GM19455 (cell line): ENCODE measurements around the gene ME3.

Experiments
- ATAC-seq: cut with Tn5 transposase; IDR thresholded peaks from one replicate; pipeline ENCODE4 v1.9.1; 2021; ENCODE audit not compliant: unreplicated experiment

Gene ME3

DNA sequence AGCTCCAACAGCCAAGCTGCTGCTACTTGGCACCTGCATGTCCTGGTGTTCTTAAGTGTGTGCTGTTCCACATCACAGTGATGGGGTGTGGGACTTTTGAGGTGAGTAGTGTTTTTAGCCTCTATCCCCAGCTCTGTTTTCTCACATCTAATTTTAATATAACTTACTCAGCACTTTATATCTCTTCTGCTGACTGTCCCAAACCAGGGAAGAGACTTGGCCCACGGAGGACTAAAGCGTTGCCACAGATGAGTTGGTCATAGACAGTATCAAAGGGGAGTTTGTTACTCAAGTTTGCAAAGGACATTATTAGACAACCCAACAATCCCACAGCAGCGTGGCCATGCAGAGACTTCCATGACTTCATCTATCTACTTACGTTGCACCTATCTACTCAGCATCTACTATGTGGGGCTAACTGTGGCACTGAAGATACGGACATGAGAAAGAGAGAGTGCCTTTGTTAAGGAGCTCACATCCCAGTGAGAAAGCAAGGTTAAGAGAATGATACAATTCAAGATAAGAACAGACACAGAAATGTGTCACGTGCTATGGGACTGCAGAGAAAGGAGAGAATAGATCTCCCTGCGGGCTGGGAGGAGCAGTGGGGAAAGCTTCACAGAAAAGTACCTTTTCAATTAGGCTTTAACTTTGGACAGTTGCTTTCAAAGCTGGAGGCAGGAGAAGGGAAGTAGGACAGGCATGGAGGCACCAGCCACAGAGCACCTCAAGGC is 82.4 kb downstream of the ME3 start:
- ATAC-seq, result no peak

DNA sequence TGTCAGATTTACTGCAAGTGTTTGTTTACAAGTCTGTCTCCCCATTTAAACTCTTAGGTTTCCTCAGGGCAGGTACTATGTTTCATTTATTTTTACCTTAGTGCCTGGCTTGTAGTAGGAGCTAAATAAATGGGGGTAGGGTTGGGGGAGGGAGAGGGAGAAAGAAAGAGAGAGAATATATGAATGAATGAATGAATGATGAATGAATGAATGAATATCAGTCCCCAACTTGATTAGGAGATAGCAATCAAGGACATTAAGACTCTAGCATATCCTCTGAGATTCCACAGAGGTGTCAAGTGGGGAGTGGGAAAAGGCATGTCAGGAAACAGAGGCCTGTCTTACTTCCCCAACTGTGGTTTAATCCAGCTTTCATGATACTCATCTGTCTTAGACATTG is 83.2 kb downstream of the ME3 start:
- no peak for ATAC-seq

DNA sequence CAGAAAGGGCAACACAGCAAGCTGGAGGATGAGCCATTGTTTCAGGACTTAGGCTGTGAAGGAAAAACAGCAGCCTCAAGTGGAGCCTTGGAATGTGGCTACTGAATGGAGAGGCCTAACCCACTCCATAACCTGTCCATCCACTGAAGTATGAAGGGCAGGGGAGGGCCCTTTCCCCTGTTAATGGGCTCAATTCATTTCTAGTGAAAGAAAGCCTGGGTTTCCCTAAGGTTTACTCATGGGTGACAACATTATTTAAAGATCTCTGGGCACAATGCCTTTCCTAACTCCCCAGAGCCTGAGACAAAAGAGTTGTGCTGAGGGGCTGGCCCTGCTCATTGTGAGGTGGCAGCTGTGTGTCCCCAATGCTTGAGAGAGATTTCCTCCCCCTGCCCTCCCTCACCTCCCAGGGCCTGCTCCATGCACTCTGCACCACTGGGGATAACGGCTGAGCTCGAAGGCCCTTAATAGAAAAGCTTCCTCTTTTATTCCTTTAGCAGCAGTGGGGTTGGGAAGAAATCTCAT is 83.8 kb downstream of the ME3 start:
- ATAC-seq, result no peak

DNA sequence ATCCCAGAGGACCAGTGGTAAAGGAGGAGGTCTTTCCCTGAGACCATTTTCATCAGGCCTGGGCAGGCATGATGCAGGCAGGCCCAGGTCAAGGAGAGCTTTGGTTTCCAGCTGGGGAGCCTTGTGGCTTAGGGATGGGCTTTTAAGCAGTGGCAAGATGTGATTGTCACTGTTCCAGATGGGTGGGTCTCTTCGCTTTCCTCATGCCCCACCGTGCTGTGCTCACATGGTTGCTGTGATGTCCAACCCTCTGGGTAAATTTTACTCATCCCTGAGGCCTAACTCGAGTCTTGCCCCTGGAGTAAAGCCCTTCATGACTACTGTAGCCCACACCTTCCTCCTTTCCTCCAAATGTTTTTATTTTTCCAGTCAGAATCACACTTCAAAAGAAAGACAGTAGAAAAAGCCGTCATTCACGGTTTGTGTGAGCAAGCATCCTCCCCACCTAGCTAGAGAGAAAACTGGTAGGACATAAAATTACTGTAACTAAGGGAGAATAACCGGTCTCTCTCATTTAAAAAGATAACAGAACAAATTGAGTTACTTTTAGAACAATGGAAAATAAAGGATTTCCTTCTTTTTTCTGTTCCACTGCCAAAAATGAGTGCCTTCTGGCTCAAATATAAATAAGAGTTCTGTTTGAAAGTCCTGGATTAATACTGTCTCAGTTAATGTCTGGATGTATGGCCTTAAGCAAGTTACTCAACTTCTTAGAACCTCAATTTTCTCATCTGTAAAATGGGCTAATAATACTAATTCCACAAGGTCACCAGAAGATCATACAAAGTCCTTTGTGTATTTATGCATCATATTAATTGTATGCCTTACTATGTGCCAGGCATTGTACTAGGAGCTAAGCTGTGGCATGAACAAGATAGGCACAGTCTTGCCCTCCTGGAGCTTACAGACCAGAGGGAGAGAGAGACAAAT is 84.9 kb downstream of the ME3 start:
- ATAC-seq, result no peak

DNA sequence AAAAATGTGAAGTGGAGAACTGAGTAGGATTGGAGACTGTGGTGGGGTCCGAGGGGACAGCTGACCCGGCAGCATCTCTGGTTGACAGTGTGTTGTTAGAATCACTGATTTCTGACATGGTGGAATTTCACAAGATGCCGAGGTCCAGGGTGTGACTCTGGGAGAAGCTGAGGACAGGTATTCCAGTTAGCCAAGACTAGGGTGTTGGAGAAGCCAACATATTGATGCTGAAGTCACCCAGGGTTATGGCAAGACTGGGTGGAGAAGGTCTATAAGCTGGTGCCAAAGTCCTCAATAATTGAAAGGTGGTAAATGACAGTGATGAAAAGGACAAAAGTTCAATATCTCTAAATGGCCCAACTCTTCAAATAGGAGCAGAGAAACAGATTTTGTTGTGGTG is 86.1 kb downstream of the ME3 start:
- no peak for ATAC-seq

DNA sequence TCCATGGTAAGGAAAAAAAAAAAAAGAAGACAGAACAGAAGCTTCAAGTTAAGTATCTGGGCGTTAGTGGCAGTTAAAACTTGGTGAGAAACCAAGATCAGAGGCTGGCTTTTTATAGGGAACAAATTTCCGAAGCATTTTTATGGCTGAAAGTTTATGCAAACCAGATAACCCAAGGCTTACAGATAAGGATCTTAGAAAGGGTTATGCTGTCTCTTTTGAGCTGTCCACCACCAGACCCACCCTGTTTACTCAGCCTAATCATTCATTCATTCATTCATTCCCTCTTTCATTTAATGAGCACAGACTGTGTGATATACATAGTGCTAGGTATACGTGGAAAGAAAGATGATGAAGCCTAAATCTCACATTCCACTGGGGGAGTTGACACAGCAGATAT is 89.5 kb downstream of the ME3 start:
- ATAC-seq, result no peak

DNA sequence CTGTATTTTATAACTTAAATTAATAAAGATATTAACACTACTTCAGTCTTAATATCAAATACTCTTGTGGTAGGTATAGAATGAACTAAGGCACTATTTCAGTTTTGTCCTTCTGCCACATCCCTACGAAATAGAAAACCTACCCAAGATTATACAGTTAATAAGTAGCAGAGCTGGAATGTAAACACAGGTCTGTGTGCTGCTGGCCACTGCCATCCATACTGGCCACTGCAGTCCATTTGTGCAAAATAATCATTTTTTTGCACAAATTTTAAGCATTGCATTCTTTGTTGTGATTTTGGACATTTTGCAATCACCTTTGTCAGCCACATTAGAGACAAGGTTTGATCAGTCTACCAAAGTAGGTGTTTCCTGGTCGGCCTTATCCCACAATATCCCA is 91.9 kb downstream of the ME3 start:
- no peak for ATAC-seq

DNA sequence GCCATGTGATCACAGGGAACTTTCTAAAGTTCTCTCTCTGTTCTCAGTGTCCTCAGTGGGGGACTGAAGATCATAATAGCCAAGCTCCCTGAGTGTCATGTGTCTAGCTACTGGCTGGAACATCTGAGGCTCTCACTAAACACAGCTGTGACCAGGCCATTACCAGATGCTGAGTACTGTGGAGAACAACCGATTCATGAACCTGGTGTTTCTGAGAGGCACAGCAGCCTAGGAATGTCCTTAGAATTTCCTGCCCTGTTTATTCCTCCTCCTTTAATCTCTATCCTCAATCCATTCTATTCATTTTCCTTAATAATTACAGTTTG is 93.0 kb downstream of the ME3 start:
- ATAC-seq, result no peak

DNA sequence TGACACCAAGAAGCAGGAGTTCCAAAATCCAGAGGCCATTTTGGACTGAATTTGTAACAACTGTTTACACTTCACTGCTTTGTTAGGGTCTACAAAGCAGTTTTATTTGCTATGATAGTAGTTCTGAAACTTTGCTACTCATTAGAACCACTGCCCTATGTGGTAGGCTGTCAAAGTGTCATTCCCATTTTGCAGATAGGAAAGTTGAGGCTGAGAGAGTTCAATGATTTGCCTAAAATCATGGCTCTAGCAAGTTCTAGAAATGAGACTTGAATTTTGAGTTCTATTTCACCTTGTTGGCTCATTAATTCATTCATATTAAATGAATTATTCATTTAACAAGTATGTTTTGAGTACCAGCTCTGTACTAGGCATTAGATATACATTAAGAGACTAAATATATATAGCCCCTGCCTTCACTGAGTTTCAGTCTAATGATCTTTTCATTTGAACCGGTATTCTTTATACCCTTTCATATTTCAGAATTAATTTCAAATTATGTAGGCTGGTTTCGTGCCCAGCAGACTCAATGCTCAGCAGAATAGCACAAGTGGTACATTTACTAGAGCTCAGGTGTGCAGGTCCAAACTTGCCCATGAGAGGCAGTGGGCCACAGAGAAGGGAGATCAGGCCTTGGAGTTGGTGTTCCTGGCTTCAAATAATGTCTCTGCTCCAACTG is 93.5 kb downstream of the ME3 start:
- no peak for ATAC-seq

DNA sequence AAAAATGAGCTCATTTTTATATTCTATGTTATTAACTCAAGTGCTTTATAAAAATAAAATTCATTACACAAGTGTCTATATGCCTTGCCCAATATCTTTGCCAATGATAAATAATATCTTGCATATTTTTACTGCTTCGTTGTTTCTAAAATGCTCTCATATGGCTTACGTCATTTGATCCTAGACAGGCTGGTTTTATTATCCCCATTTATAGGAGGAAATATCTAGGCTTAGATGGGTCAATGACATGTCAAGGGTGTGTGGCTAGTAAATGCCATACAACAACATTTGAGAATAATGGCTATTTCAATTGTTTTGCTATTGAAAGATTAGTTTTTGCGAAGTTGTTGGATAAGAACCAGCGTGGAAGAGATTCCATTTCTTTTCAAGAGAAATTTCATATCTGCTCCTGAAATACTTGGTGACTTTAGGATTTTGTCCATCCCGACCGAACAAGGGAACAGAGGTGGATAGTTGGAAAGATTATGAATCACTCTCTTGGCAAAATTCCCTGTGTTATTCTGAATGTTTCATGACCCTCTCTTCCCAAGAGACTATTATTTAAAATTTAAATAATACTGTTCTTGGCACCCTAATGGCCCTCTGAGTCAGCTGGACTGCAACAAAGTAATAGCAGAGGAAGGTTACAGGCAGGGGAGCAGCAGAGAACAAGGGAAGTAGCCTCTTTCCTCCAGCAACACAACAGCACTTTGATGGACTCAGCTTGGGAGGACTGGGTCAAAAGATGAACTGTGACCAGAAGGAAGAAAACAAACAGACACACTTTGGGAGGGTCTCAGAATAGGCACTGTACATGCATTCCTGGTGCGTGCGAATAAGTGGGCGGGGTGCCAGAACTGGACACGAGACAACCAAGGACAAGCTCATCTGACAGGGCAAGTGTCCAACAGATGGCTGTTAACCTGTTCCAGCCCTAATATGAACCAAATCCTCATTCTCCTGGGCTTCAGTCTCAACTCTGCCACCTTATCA is 94.5 kb downstream of the ME3 start:
- ATAC-seq, result no peak

DNA sequence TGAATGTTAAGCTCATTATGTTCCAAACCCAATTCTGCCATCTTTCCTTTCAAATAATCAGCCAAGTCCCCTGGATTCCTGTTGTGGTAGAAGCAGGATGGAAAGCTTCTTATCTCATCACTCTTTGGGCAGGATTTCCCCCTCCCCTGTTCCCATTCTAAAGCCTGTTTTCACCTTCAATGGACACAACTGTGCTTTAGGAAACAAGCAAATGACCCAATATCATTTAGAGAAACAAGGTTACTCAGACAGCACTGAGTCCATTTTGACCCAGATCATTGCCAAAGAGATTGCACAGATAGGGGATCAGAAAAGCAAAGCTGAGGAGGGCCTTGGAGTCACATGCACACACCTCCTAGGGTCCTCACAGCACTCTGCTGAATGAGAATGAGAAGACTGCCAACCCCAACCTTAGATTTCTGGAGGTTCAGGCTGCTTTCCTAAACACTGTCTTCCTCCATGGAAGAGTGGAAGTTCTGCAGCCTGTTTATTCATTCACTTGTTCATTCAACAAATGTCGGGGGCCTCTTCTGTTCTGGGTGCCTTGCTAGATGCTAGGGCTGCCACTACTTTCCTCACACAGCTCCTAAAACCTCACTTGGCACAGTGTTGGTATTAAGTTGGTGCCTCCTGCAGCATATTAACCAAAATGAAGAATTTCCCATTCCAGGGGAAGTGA is 95.3 kb downstream of the ME3 start:
- no peak for ATAC-seq

DNA sequence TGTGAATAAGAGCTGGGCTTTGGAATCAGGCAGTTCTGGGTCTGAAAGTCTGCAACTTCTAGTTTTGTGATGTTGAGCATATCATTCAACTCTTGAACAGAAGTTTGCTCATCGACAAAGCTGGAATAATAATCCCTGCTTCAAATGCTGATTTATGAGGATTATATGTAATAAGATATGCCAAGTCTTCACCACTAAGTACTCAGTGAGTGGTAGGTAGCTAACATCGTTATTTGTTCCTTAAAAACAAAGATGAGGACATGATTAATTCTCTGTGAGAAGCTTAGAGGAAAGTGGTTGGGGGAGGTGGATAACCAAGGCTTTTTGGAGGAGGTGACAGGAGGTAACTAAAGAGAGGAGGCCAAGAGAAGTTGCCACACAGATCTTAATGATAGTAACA is 96.5 kb downstream of the ME3 start:
- no peak for ATAC-seq

DNA sequence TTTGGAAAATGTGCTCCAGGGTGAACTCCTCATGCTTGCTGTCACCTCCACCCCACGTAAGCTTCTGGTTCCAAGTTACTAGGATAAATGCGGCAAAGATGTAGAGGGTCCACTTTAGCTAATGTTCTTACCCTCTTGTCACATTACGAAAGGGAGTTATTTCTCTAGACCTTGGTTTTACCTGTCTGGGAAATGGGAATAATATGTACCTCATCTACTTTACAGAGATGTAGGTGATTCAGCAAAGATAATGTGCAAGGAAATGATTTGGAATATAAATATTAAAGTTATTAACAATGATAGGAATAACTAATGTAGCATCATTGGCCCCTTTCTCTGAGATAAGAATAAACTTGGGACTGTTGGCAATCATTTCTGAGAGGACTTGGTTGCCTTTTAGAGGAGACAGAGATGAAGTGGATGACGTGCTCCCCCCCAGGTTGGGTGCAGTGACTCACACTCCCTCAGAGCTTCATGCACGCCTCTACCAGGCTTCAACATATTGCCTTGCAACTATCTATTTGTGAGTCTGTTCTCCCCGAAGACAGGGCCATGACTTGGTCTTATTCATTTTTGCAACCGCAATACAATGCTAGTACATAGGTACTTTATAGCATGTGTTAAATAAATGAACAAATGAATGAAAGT is 97.1 kb downstream of the ME3 start:
- ATAC-seq, result no peak

DNA sequence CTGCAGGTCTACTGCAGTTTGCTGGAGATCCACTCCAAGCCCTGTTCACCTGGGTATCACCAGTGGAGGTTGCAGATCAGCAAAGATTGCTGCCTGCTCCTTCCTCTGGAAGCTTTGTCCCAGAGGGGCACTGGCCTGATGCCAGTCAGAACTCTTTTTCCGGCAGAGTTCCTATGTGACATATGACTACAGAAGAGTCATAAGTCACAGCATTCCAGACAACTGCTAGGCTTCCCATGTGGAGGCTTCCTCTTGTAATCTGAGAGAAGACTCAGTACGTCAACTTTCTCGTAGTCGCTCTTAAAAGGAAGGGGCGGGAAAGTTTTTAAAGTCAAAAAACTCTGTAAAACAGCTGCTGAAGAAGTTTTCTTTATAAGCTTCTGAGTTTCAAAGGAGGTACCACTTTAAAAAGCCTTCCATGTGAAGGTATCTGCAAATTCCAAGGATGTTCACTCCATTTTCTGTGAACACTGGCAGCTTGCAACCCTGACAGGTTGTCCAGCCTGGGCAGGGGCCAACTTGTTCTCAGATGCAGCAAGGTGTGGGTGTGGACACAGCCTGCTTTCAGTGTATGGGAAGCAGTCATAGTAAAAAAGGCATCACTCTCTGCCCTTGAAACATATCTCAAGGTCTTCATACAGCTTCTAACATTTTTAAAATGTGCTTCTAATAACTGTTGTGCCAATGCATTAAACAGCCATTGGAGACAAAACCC is 97.8 kb downstream of the ME3 start:
- ATAC-seq, result no peak

DNA sequence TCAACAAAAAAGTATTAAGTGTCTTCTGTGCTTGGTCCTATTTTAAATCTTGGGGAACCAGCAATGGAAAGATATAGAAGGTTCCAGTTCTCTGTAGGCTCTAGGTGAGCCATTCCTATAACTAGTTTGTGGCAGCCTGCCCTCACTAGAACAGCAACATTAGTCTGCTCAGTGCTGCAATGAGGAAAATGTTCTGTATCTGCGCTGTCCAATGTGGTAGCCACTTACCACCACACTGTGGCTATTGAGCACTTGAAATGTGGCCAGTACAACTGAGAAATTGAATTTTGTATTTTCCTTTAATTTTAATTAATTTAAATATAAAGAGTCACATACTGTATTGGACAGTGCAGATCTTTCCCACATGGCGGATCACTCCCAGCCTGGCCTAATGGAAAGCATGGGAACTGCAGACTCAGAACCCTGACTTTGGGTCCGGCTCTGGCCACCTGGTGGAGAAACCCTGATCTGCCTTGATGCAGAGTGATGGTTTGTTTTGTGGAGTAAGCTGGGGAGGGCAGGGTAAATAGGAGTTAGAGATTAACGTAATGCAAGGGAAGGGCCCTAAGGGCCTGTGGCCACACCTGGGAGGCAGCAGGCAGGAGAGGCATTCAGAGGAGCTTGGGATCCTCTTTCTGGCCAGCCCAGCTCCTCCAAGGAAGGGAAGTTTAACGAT is 101.0 kb downstream of the ME3 start:
- no peak for ATAC-seq

DNA sequence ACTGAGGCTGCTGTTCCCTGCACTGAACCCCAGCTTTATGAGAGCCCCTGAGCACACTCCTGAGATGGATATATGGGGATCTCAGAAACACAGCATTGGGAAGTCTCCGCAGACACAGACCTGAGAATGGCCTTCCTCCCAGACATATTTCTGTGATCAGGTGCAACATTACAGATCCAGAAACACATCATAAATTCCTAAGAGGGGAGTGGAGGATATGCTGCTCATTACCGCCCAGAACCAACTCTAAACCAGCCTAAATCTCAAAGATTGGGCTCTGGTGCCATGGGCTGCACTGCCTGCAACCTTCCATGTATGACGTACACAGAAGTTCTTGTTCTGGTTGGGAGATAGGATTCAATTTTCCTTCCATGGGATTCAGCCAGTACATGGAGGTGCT is 102.0 kb downstream of the ME3 start:
- ATAC-seq, result no peak

DNA sequence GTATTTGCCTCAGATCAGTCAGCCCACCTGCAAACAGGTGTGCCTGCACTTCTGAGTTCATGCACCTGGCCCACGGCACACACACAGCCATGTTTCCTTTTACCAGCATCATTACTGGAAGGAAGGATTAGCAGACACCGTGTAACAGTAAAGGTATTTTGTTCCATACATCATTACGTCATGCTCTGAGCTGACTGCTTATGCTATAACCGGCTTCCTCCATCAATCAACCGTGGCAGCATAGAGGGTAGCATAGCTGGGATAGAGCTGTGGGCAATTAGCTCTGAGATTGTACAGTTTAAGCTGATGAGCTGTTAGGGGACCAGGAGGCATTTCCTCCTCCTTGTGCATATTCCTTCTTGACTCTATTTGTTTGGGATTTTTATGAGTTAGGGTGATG is 102.4 kb downstream of the ME3 start:
- ATAC-seq, result no peak

DNA sequence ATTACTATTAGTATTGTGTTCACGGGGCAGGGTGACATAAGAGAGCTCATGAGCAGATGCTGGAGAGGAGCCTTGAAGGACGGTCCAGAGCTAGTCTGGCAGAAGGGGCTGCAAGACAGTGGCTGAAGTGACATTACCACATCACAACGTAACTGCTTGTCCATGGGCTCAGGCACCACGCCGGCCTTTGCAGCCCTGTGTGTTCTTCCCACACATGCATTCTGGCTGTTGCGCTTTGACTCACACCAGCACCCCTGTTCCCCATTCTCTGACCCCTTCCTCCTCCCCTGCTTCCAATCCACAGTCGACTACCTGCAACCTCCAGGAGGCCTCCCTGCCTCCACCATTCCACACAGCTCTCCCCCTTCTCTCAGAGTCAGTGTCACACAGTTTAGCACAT is 103.3 kb downstream of the ME3 start:
- no peak for ATAC-seq
